22Rv1 (cell line): Measurements from ENCODE around the gene PCDHGC4.

Source experiments
- H3K27ac ChIP-seq: fragments of 450-650 bp; 2 replicates; pipeline ENCODE4 v1.5.1; 2017
- CTCF ChIP-seq: fragments of 450-650 bp; IDR thresholded peaks from 2 replicates; pipeline ENCODE4 v1.5.1; 2017; ENCODE audit warnings: mild to moderate bottlenecking
- ZFX ChIP-seq: fragments of 450-650 bp; IDR thresholded peaks from 2 replicates; pipeline ENCODE4 v1.6.1; 2017; ENCODE audit warnings: antibody characterized with exemption, borderline replicate concordance

Gene PCDHGC4

GRCh38 chr5:141525653-141526052, 40.8 kb downstream of the PCDHGC4 start:
- TF ChIP-seq ZFX (no peak), CTCF (no peak)
- H3K27ac ChIP-seq, result no peak overlapping the region

GRCh38 chr5:141527426-141527825, 42.6 kb downstream of the PCDHGC4 start:
- TF ChIP-seq CTCF (no peak), ZFX (no peak)
- no peak overlapping the region for H3K27ac ChIP-seq

- TF ChIP-seq CTCF (no peak), ZFX (no peak)
- no peak overlapping the region for H3K27ac ChIP-seq
These were observed 43.6 kb downstream of the PCDHGC4 start for GRCh38 chr5:141528291-141528984.

- TF ChIP-seq CTCF, result no peak
- TF ChIP-seq ZFX, result no peak
- H3K27ac ChIP-seq, result no peak overlapping the region
These were observed 44.2 kb downstream of the PCDHGC4 start for GRCh38 chr5:141529002-141529401.

- H3K27ac ChIP-seq, result no peak overlapping the region
- no peak for TF ChIP-seq CTCF
- no peak for TF ChIP-seq ZFX
These were observed 45.0 kb downstream of the PCDHGC4 start for GRCh38 chr5:141529873-141530272.

- no peak for TF ChIP-seq CTCF
- TF ChIP-seq ZFX, result no peak
- no peak overlapping the region for H3K27ac ChIP-seq
These were observed 47.9 kb downstream of the PCDHGC4 start for GRCh38 chr5:141532726-141533125.

GRCh38 chr5:141533897-141534296, 49.1 kb downstream of the PCDHGC4 start:
- H3K27ac ChIP-seq, result no peak overlapping the region
- TF ChIP-seq CTCF (no peak), ZFX (no peak)
